GM19395 (cell line): ENCODE data around the gene GGN.
A peak's percentile ranks its signal among the peaks of the same experiment; 100 is the strongest.
"Not testable (repeated sequence)": the region's sequence is repeated elsewhere in the genome, so short reads cannot be mapped to it uniquely, and the experiment has no call there.

ENCODE experiments used
- ATAC-seq: cut with Tn5 transposase; IDR thresholded peaks from one replicate; pipeline ENCODE4 v1.9.1; 2021; ENCODE audit warnings: mild to moderate bottlenecking, moderate library complexity; ENCODE audit not compliant: unreplicated experiment

The GGN gene

DNA sequence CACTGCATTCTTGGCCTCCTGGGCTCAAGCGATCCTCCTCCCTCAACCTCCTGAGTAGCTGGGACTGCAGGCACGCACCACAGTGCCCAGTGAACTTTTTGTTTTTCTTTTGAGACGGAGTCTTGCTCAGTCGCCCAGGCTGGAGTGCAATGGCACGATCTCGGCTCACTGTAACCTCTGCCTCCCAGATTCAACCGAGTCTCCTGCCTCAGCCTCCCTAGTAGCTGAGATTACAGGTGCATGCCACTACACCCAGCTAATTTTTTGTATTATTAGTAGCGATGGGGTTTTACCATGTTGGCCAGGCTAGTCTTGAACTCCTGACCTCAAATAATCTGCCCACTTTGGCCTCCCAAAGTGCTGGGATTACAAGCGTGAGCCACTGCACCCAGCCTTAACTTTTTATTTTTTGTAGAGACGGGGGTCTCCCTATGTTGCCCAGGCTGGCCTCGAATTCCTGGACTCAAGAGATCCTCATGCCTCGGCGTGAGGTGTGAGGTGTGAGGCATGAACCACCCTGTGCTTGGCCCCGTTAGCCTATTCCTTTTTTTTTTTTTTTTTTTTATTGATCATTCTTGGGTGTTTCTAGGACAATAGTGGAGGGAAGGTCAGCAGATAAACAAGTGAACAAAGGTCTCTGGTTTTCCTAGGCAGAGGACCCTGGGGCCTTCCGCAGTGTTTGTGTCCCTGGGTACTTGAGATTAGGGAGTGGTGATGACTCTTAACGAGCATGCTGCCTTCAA is 24.7 kb downstream of the GGN start:
- ATAC-seq = not testable (repeated sequence)

DNA sequence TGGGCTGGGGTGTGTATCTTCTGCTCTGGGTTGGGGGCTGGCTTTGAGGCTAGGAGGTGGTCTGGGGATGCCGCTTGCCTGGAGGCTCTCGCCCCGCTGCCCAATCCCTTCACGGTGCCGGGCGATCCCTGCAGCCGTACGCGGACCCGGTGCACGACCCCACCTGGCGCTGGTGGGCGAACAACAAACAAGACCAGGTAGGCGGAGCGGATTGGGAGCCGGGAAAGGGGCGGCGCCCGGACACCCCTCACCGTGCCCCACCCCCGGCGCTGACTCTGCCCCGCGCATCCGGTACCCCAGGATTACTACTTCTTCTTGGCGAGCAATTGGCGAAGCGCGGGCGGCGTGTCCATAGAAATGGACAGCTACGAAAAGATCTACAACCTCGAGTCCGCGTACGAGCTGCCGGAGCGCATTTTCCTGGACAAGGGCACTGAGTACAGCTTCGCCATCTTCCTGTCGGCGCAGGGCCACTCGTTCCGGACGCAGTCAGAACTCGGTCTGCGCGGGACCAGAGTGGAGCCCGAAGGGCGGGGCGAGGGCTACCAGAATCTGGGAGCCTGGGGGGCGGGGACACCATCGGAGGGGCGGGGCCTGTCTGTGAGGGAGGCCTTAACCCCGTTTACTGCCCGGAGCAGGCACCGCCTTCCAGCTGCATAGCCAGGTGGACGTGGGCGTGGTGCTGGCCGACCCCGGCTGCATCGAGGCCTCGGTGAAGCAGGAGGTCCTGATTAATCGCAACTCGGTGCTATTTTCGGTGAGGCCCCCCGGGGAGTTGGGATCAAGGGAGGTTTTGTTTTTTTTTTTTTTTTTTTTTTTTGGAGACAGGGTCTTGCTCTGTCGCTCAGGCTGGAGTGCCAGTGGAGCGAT is 25.5 kb downstream of the GGN start:
- no peak for ATAC-seq

GRCh38 chr19:38361633-38362075 is 26.2 kb downstream of the GGN start:
- no peak for ATAC-seq

DNA sequence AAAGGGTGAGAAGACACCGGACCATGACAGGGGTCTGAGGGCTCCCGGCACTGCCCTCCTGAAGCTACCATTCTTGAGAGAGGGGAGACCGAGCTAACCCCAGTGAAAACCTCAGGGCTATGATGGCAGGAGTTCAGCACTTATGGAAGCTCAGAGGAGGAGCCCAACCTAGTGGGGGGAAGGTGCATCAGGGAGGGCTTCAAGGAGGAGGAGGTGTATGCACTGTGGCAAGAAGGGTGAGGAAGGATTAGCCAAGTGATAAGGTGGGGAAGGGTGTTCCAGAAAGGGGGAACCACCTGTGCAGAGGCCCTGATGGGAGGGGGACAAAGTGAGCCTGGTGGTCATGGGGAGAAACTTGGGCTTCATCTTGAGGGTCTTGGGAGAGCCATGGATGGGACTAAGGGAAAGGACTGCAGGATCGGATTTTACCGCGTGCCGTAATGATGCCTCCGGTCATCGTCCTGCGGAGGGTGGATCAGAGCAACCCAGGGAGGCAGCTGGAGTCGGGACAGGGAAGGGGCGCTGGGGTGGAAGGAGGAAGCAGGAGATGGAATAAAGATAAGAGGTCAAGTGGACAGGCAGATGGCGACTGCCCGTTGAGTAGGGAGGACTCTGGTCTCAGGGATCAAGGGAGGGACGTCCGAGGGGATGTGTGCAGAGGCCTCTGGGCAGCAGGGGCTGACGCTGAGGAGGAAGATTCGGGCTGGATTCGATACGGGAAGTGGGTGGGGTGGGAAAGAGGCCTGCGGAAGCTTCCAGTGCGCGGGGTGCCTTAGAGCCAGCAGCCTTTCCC is 26.8 kb downstream of the GGN start:
- ATAC-seq = no peak

DNA sequence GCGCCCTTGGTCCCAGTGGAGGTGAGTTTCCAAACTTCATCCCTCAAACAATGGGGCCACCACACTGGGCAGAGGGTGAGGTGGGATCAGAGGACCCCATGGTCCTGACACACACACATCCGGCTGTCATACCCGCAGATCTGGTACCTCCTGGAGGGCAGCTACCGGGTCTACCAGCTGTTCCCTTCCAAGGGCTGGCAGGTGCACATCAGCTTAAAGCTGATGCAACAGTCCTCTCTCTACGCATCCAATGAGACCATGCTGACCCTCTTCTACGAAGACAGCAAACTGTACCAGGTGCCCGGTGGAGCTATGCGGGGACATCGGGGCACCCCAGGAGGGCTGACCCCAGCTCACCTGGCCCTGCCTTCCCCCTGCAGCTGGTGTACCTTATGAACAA is 27.5 kb downstream of the GGN start:
- no peak for ATAC-seq

- ATAC-seq = no peak
Observed at GRCh38 chr19:38359242-38360021, 28.4 kb downstream of the GGN start.

- no peak for ATAC-seq
Observed at GRCh38 chr19:38358071-38358470, 29.8 kb downstream of the GGN start.

DNA sequence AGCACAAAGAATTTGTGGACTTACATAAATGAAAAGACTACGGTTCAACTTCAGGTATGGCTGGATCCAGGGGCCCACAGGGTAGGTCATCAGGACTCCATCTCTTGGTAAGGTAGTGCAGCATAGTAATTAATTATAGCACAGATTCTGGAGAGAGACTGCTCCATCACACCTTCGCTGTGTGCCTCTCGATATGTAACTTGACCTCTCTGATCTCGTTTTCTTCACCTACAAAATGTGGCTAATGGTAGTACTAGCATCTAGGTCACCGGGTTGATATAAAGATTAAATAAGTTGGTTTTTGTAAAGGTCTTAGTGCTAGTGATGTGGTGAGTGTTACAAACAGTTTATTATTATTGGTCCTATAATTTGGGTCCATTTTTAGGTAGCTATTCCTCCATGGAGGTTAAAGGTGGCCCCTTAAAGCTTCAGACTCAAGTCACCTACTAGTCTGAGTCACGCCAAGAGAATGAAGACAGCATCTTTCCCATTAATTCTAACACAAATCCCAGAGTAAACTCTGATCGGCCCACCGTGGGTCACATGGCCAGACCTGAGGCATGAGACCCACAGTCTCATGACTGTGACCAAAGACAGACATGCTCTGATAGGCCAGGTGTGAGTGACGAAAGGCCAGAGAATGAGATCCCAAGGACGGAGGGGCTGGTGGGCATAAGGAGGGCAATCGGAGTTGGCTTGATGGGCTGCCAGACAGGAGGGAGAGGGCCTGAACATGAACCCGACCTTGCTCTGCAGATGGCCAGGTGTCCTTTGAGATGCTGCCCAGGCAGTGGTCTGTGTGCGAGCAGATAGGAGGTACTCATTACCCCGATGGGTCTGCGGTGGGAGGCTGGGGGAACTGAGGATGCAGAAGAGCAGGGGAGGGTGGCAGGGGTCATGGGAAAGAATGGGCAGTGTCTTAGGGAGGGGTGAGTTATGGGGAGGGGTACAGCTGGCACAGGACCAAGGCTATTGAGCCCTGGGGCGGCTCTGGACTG is 31.8 kb downstream of the GGN start:
- ATAC-seq = no peak

DNA sequence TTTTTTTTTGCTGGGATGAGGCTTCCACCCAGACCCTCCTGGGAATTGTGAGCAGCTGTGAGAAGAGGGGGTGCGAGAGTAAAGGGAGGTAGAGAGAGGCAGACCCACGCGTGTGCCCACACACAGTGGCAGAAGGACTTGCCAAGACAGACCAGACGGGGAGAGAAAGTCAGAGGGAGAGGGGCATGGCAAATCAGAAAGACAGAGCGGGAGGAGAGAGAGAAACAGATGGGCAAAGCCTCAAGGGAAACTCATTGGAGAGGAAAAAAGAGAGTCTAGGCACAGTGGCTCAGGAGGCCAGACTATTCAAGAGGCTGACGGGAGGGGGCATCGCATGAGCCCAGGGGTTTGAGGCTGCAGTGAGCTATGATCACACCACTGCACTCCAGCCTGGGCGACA is 35.2 kb downstream of the GGN start:
- no peak for ATAC-seq

DNA sequence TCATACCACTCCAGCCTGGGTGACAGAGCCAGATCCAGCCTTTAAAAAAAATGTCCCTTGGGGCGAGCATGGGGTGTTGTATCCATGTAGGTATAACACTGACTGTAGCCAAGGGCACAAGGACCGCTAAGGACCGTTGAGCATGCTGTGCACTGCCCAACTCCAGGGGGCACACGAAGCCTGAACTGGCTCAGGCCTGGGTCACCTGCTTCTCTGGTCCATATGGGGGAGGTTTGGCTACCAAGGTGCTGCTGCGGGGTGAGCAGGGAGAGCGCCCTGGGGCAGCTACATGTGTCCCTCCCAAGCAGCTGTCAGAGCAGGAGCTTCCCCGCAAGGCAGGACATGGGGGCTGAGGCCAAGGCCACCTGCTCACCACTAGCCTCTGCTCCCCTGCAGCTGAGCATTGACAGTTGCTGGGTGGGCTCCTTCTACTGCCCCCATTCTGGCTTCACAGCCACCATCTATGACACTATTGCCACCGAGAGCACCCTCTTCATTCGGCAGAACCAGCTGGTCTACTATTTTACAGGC is 35.9 kb downstream of the GGN start:
- ATAC-seq = no peak

GRCh38 chr19:38350883-38351282 is 37.0 kb downstream of the GGN start:
- no peak for ATAC-seq

DNA sequence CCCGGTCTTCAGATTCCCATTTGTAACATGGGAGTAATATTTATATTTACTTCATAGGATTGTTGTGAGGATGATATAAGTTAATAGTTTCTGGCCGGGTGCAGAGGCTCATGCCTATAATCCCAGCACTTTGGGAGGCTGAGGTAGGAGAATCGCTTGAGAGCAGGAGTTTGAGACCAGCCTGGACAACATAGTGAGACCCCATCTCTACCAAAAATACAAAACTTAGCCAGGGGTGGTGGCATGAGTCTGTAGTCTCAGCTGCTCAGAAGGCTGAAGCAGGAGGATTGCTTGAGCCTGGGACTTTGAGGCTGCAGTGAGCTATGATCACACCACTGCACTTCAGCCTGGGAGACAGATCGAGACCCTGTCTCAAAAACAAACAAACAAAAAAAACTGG is 41.0 kb downstream of the GGN start:
- ATAC-seq = no peak

DNA sequence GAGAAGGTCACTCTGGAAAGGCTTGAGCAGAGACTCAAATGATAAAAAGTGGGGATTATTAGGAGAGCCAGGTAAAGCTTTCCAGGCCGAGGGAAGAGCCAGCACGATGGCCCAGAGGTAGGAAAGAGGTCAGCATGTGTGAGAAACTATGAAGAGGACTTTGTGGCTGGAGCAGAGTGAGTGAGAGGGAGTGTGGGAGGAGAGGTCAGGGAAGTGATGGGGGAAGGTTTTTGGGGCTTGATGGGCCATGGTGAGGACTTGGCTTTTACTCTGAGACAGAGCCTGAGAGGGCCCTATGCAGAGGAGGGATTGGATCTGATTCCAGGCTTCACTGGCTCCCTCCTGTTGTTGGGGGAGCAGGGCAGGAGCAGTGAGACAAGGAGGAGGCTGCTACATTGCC is 46.9 kb downstream of the GGN start:
- ATAC-seq = no peak

DNA sequence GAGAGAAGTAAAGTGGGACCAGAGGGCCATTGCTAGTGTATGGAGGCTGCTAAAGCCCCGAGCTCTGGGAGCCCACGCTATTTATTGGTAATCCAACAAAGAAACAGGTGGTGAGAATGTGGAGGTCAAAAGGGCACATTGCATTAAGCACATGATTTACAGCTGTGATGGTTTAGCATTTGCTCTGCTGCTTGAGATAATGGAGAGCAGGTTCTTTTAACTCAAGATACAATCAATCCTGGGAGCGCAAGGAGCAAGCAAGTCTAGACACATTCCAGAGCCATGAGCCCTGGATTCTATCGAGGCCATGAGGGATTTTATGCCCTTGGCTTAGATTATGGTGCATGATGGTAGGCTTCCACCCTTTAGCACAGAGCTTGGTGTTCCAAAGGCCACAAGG is 48.8 kb downstream of the GGN start:
- ATAC-seq = not testable (repeated sequence)

- ATAC-seq = no peak
Observed at GRCh38 chr19:38337360-38337653, 50.5 kb downstream of the GGN start.

DNA sequence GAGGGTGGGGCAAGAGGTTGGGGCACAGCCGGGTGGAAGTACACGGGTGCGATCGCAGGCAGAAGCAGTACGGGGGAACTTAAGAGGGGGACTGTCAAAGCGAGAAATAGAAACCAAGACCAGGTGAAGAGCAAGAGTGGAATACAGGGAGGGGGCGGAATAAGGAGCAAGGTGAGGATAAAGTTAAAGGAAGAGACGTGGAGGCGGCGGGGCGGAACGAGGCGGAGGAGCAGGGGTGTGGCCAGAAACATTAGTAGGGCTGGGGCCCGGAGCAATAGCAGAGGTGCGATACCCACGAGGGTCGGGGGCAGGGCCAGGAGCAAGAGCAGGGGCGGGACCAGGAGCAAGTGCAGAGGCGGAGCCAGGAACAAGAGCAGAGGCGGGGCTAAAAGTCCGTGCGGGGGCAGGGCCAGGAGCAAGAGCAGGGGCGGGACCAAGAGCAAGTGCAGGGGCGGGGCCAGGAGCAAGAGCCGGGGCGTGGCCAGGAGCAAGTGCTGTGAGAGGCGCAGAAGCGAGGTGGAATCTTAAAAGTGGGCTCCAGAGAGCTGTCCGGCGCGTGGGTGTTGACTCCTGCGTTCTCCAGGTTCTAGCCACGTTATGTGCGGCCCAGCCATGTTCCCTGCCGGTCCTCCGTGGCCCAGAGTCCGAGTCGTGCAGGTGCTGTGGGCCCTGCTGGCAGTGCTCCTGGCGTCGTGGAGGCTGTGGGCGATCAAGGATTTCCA is 51.0 kb downstream of the GGN start:
- peak; percentile 56 for ATAC-seq

DNA sequence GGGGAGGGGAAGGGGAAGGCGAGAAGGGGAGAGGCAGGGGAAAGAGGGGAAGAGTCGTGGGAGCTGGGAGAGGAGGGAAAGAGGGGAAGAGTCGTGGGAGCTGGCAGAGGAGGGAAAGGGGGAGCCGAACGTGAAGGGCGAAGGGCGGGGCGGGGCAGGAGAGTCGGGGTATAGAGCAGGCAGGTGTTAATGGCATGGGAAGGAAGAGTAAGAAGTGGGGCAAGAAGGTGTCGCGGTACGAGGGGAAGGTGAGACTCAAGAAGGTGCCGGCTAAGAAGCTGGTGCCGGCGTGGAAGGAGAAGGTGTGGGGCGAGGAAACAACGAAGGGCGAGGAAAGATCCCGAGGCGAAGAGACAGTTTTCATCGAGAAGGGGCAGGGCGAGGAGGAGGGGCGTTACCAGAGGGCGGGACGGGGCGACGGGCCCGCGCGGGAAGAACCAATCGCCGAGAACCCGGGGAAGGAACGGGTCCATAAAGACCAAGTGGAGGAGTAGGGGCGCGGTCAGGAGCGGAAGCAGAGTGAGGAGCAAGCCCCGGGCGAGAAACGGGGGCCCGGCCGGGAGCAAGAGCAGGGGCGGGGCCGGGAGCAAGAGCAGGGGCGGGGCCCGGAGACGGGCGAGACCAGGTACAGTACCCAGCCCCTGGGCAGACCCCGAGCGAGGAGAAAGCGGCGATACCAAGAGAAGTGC is 51.7 kb downstream of the GGN start:
- ATAC-seq = peak; percentile 65
